Nephron (organoid): ENCODE results near the gene FRG2B.
"Not testable (repeated sequence)": the region's sequence is repeated elsewhere in the genome, so short reads cannot be mapped to it uniquely, and the experiment has no call there.

ENCODE experiments used
- H3K27ac Mint-ChIP-seq, 3 experiments: 2 replicates each; pipeline ENCODE4 v1.8.0; 2020; ENCODE audit warnings: mixed read lengths in 3 of 3, mild to moderate bottlenecking in 2 of 3, moderate library complexity in 1 of 3
- H3K27me3 Mint-ChIP-seq: 2 replicates; pipeline ENCODE4 v1.8.0; 2021; ENCODE audit warnings: low read depth, mild to moderate bottlenecking, moderate library complexity, mixed read lengths
- H3K36me3 Mint-ChIP-seq: 2 replicates; pipeline ENCODE4 v1.8.0; 2020; ENCODE audit warnings: low read depth, mixed read lengths
- H3K4me1 Mint-ChIP-seq: 2 replicates; pipeline ENCODE4 v1.8.0; 2020; ENCODE audit warnings: mixed read lengths
- H3K4me3 Mint-ChIP-seq, 3 experiments: 2 replicates each; pipeline ENCODE4 v1.8.0; 2020; ENCODE audit warnings: mild to moderate bottlenecking in 3 of 3, mixed read lengths in 3 of 3, moderate library complexity in 2 of 3
- H3K9me3 Mint-ChIP-seq: 2 replicates; pipeline ENCODE4 v1.8.0; 2020; ENCODE audit warnings: mixed read lengths
- CTCF ChIP-seq, 3 experiments: fragments of 200-600 bp; sonication (generic); IDR thresholded peaks; one replicate each; pipeline ENCODE4 v1.5.0; 2021; ENCODE audit warnings: antibody characterized with exemption in 3 of 3; ENCODE audit not compliant: unreplicated experiment in 3 of 3

The FRG2B gene

GRCh38 chr10:133626695-133627094, at the start of gene FRG2B:
FRG2B (minus strand) TSS chr10:133626795; CDS start chr10:133626742, 53 bp downstream.
- H3K9me3 Mint-ChIP-seq, H3K27ac Mint-ChIP-seq, H3K4me1 Mint-ChIP-seq, H3K36me3 Mint-ChIP-seq, H3K4me3 Mint-ChIP-seq, H3K27me3 Mint-ChIP-seq: not testable (repeated sequence)

- H3K9me3 Mint-ChIP-seq, H3K4me3 Mint-ChIP-seq, H3K36me3 Mint-ChIP-seq, H3K4me1 Mint-ChIP-seq, H3K27me3 Mint-ChIP-seq, H3K27ac Mint-ChIP-seq: not testable (repeated sequence)
These were observed 40.9 kb upstream of the FRG2B start for GRCh38 chr10:133667446-133667845.

- not testable (repeated sequence) for H3K4me1 Mint-ChIP-seq, H3K27me3 Mint-ChIP-seq, H3K27ac Mint-ChIP-seq, H3K36me3 Mint-ChIP-seq, H3K9me3 Mint-ChIP-seq, H3K4me3 Mint-ChIP-seq
These were observed 37.1 kb upstream of the FRG2B start for GRCh38 chr10:133663544-133664160.

- H3K9me3 Mint-ChIP-seq, H3K4me1 Mint-ChIP-seq: not testable (repeated sequence)
These were observed 34.5 kb upstream of the FRG2B start for GRCh38 chr10:133661122-133661521.

GRCh38 chr10:133660516-133660915, 33.9 kb upstream of the FRG2B start:
- not testable (repeated sequence) for H3K36me3 Mint-ChIP-seq, H3K27me3 Mint-ChIP-seq, H3K4me1 Mint-ChIP-seq, H3K27ac Mint-ChIP-seq, H3K9me3 Mint-ChIP-seq, H3K4me3 Mint-ChIP-seq

More at GRCh38 chr10:133661122-133661521, 34.5 kb upstream of the FRG2B start:
- not testable (repeated sequence) for H3K36me3 Mint-ChIP-seq, H3K4me3 Mint-ChIP-seq, H3K27me3 Mint-ChIP-seq, H3K27ac Mint-ChIP-seq

GRCh38 chr10:133657276-133657675, 30.7 kb upstream of the FRG2B start:
- not testable (repeated sequence) for H3K4me3 Mint-ChIP-seq, H3K36me3 Mint-ChIP-seq, H3K4me1 Mint-ChIP-seq, H3K9me3 Mint-ChIP-seq, H3K27ac Mint-ChIP-seq, H3K27me3 Mint-ChIP-seq

GRCh38 chr10:133648872-133649455, 22.4 kb upstream of the FRG2B start:
- not testable (repeated sequence) for H3K36me3 Mint-ChIP-seq, H3K4me1 Mint-ChIP-seq, H3K27me3 Mint-ChIP-seq, H3K4me3 Mint-ChIP-seq, H3K27ac Mint-ChIP-seq, H3K9me3 Mint-ChIP-seq

GRCh38 chr10:133647075-133647748, 20.6 kb upstream of the FRG2B start:
- H3K36me3 Mint-ChIP-seq, H3K27ac Mint-ChIP-seq, H3K4me3 Mint-ChIP-seq, H3K27me3 Mint-ChIP-seq, H3K4me1 Mint-ChIP-seq, H3K9me3 Mint-ChIP-seq: not testable (repeated sequence)
- peak; percentile 44 to 49 (median 45) for TF ChIP-seq CTCF (IDR thresholded peaks at IDR 0.05; ENCODE audit: unreplicated experiment in 3 of 3)

- not testable (repeated sequence) for H3K36me3 Mint-ChIP-seq, H3K4me3 Mint-ChIP-seq, H3K27me3 Mint-ChIP-seq, H3K27ac Mint-ChIP-seq, H3K9me3 Mint-ChIP-seq, H3K4me1 Mint-ChIP-seq
These were observed 11.2 kb upstream of the FRG2B start for GRCh38 chr10:133637846-133638235.

GRCh38 chr10:133637202-133637845, 10.7 kb upstream of the FRG2B start:
- not testable (repeated sequence) for H3K36me3 Mint-ChIP-seq, H3K9me3 Mint-ChIP-seq, H3K27me3 Mint-ChIP-seq, H3K4me3 Mint-ChIP-seq, H3K27ac Mint-ChIP-seq, H3K4me1 Mint-ChIP-seq

GRCh38 chr10:133630723-133631249, 4.2 kb upstream of the FRG2B start:
- not testable (repeated sequence) for H3K27me3 Mint-ChIP-seq, H3K9me3 Mint-ChIP-seq, H3K36me3 Mint-ChIP-seq, H3K4me1 Mint-ChIP-seq, H3K4me3 Mint-ChIP-seq, H3K27ac Mint-ChIP-seq

- H3K36me3 Mint-ChIP-seq, H3K4me1 Mint-ChIP-seq, H3K27ac Mint-ChIP-seq, H3K4me3 Mint-ChIP-seq, H3K27me3 Mint-ChIP-seq: not testable (repeated sequence)
- H3K9me3 Mint-ChIP-seq, result peaks cover 21% of the 10 kb centered on the region
These were observed 4.1 kb downstream of the FRG2B start for GRCh38 chr10:133622544-133622943.
